ENCODE measurements around the gene COLGALT1. TPM values are rescaled to one million over a fixed set of nuclear protein-coding genes. Genes with fewer than 3 reads are reported as not detected.
A peak's percentile ranks its signal among the peaks of the same experiment; 100 is the strongest.

The COLGALT1 gene
- total and polyA plus RNA-seq, 7 experiments from 2014 or later: 13.2 to 70.6 (median 57.6) TPM

GRCh38 chr19:17529239-17530158 lies 25.9 kb upstream of the COLGALT1 start:
- ChIA-PET POLR2A (interaction anchor here (0.6 to 0.9 kb wide), 3 partner anchors 9 to 25 kb away, joined by 3 to 4 read pairs (median 3); no protein-coding TSS in a partner anchor), CTCF (interaction anchor here (0.6 to 0.9 kb wide), 4 partner anchors 18 to 33 kb away, joined by 3 to 10 read pairs (median 3); partner anchors contain the start of gene PGLS)
- H3K27ac Mint-ChIP-seq: peak overlapping the region in 2 of 9 donors; percentile 18 to 19
- Histone ChIP-seq H3K27ac (ENCODE audit: low read depth, low read length) (no peak overlapping the region), H3K36me3 (ENCODE audit: control insufficient read depth in 2 of 3, insufficient read depth in 3 of 3, low read length in 3 of 3) (no peaks in the 10 kb centered on the region), H3K27me3 (ENCODE audit: control insufficient read depth in 2 of 2, insufficient read depth in 2 of 2, low read length in 2 of 2) (no peaks in the 10 kb centered on the region), H3K4me1 (ENCODE audit: control insufficient read depth in 2 of 2, insufficient read depth in 2 of 2, low read length in 2 of 2) (peaks cover 0 to 6% of the 10 kb centered on the region in 2 donors), H3K9me3 (ENCODE audit: control insufficient read depth in 2 of 3, low read length in 3 of 3) (peaks cover 0 to 10% (median 0%) of the 10 kb centered on the region in 3 experiments), H3K4me3 (ENCODE audit: low read length) (no peak overlapping the region)
- ATAC-seq (no peak), DNase-seq (no peak)
- H3K36me3 Mint-ChIP-seq: peaks cover 0 to 3% (median 0%) of the 10 kb centered on the region in 5 donors
- peaks cover 0 to 3% (median 0%) of the 10 kb centered on the region in 5 donors for H3K27me3 Mint-ChIP-seq
- intact Hi-C loops (cut with micrococcal nuclease): no loop called here
- peaks cover 0 to 7% (median 4%) of the 10 kb centered on the region in 11 donors for H3K9me3 Mint-ChIP-seq
- H3K4me1 Mint-ChIP-seq: peaks cover 0 to 8% (median 6%) of the 10 kb centered on the region in 7 donors
- no peak overlapping the region for H3K4me3 Mint-ChIP-seq

DNA sequence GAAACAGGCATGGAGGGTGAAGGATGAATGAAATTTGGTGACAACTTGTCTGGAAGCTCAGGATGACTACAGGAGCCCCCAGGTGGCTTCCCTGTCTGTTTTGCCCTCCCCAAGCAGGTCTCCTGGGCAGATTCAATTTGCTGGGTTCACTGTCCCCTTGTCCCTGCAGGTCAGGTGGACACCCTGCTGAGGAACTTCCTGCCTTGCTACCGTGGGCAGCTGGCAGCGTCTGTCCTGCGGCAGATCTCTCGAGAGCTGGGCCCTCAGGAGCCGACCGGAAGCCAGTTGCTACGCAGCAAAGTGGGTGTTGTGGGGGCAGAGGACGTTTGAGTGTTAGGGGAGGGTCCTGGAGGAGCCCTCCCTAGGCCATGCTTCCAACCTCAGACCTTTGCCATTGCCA lies 24.9 kb upstream of the COLGALT1 start:
- H3K27ac ChIP-seq (ENCODE audit: low read depth, low read length): no peak overlapping the region
- DNase-seq: no peak
- CTCF ChIA-PET: interaction anchor here (0.7 kb wide), 1 partner anchor 19 kb away, joined by 3 read pairs; the partner anchor contains the start of gene PGLS

DNA sequence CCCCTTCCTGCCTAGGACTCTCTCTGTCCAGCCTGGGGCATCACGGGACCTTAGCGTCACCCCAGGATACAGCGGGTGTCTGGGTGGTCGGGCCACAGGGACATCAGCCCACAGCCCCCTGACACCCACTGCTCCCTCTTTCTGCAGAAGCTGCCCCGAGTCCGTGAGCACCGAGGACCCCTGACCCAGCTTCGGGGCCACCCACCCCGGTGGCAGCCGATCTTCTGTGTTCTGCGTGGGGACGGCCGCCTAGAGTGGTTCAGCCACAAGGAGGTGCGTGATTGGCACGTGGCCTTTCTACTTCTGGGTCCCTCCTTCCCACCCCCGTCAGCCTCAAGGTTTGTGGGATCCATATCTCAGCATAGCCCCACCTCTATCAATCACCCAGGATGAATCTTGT lies 23.3 kb upstream of the COLGALT1 start:
- ChIA-PET POLR2A (interaction anchor here (1.4 kb wide), 1 partner anchor 36 kb away, joined by 5 read pairs; no protein-coding TSS in a partner anchor), CTCF (no interaction called here)
- Mint-ChIP-seq H3K27me3 (peaks cover 0 to 13% (median 0%) of the 10 kb centered on the region in 5 donors), H3K36me3 (peaks cover 0 to 3% (median 0%) of the 10 kb centered on the region in 5 donors), H3K4me3 (no peak overlapping the region), H3K27ac (no peak overlapping the region), H3K9me3 (peaks cover 0 to 5% (median 4%) of the 10 kb centered on the region in 11 donors), H3K4me1 (peaks cover 0 to 5% (median 0%) of the 10 kb centered on the region in 7 donors)
- peaks cover 0 to under 1% of the 10 kb centered on the region in 2 donors for H3K4me1 ChIP-seq (ENCODE audit: control insufficient read depth in 2 of 2, insufficient read depth in 2 of 2, low read length in 2 of 2)
- no peak overlapping the region for H3K27ac ChIP-seq (ENCODE audit: low read depth, low read length)
- intact Hi-C loops (cut with micrococcal nuclease): no loop called here
- H3K4me3 ChIP-seq (ENCODE audit: low read length): no peak overlapping the region
- DNase-seq: no peak
- peaks cover 0 to 10% (median 0%) of the 10 kb centered on the region in 3 experiments for H3K9me3 ChIP-seq (ENCODE audit: control insufficient read depth in 2 of 3, low read length in 3 of 3)
- H3K27me3 ChIP-seq (ENCODE audit: control insufficient read depth in 2 of 2, insufficient read depth in 2 of 2, low read length in 2 of 2): no peaks in the 10 kb centered on the region
- H3K36me3 ChIP-seq (ENCODE audit: control insufficient read depth in 2 of 3, insufficient read depth in 3 of 3, low read length in 3 of 3): no peaks in the 10 kb centered on the region
- ATAC-seq: no peak

More for the DNA sequence above, 24.9 kb upstream of the COLGALT1 start:
- Histone ChIP-seq H3K27me3 (ENCODE audit: control insufficient read depth in 2 of 2, insufficient read depth in 2 of 2, low read length in 2 of 2) (no peaks in the 10 kb centered on the region), H3K4me1 (ENCODE audit: control insufficient read depth in 2 of 2, insufficient read depth in 2 of 2, low read length in 2 of 2) (peaks cover 0 to 6% of the 10 kb centered on the region in 2 donors), H3K36me3 (ENCODE audit: control insufficient read depth in 2 of 3, insufficient read depth in 3 of 3, low read length in 3 of 3) (no peaks in the 10 kb centered on the region), H3K9me3 (ENCODE audit: control insufficient read depth in 2 of 3, low read length in 3 of 3) (peaks cover 0 to 10% (median 0%) of the 10 kb centered on the region in 3 experiments), H3K4me3 (ENCODE audit: low read length) (no peak overlapping the region)
- Mint-ChIP-seq H3K27ac (no peak overlapping the region), H3K9me3 (peaks cover 0 to 5% (median 4%) of the 10 kb centered on the region in 11 donors), H3K27me3 (peaks cover 0 to 3% (median 0%) of the 10 kb centered on the region in 5 donors), H3K4me3 (no peak overlapping the region), H3K4me1 (peaks cover 0 to 5% (median 0%) of the 10 kb centered on the region in 7 donors), H3K36me3 (peaks cover 0 to 3% (median 0%) of the 10 kb centered on the region in 5 donors)
- intact Hi-C loops (cut with micrococcal nuclease): no loop called here
- ATAC-seq: no peak
- POLR2A ChIA-PET: no interaction called here

DNA sequence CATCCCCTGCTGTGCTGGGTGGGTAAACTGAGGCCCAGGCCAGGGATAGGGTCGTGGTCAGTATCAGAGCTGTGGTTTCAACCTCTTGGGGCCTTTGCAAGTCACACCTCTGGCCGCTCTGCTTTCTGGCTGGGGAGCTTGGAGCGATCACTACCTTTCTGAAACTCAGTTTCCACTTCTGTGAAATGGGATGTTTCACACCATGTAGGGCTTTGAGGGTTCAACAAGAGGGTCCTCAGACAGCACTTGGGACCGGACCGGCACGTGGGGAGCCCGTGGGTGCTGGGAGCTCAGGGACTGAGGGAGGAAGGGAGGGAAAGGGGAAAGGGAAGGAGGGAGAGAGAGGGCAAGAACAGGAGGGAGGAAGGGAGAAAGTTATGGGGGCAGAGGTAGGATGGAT lies 22.9 kb upstream of the COLGALT1 start:
- Histone ChIP-seq H3K27me3 (ENCODE audit: control insufficient read depth in 2 of 2, insufficient read depth in 2 of 2, low read length in 2 of 2) (no peaks in the 10 kb centered on the region), H3K4me1 (ENCODE audit: control insufficient read depth in 2 of 2, insufficient read depth in 2 of 2, low read length in 2 of 2) (no peaks in the 10 kb centered on the region), H3K36me3 (ENCODE audit: control insufficient read depth in 2 of 3, insufficient read depth in 3 of 3, low read length in 3 of 3) (no peaks in the 10 kb centered on the region), H3K27ac (ENCODE audit: low read depth, low read length) (no peak overlapping the region), H3K9me3 (ENCODE audit: control insufficient read depth in 2 of 3, low read length in 3 of 3) (peaks cover 0 to 10% (median 0%) of the 10 kb centered on the region in 3 experiments), H3K4me3 (ENCODE audit: low read length) (no peak overlapping the region)
- H3K36me3 Mint-ChIP-seq: peaks cover 0 to 3% (median 0%) of the 10 kb centered on the region in 5 donors
- H3K4me1 Mint-ChIP-seq: peaks cover 0 to 5% (median 0%) of the 10 kb centered on the region in 7 donors
- POLR2A ChIA-PET: interaction anchor here (1.4 kb wide), 1 partner anchor 37 kb away, joined by 5 read pairs; no protein-coding TSS in a partner anchor
- H3K27me3 Mint-ChIP-seq: peaks cover 0 to 17% (median 0%) of the 10 kb centered on the region in 5 donors
- H3K4me3 Mint-ChIP-seq: no peak overlapping the region
- DNase-seq (no peak), ATAC-seq (no peak)
- H3K27ac Mint-ChIP-seq: no peak overlapping the region
- peaks cover 0 to 5% (median 4%) of the 10 kb centered on the region in 11 donors for H3K9me3 Mint-ChIP-seq
- intact Hi-C loops (cut with micrococcal nuclease): no loop called here
- CTCF ChIA-PET: interaction anchor here (0.6 kb wide), 1 partner anchor 15 kb away, joined by 3 read pairs; no protein-coding TSS in a partner anchor

DNA sequence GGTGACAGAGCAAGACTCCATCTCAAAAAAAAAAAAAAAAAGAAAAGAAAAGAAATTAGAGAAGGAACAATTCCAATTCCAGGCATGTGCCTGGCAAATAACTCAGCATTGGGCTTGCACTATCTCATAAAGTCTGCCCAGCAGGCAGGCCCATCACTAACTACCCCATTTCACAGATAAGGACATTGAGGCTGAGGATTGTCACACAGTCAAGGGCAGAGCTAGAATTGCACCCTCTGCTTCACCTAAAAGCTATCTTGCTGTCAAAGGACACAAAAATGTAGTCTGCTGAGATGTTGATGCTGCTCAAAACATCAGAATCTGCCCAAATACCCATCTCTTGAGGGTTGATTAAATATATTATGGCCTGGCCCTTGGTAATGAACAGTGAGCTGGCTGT lies 20.7 kb upstream of the COLGALT1 start:
- Histone ChIP-seq H3K4me1 (ENCODE audit: control insufficient read depth in 2 of 2, insufficient read depth in 2 of 2, low read length in 2 of 2) (peaks cover 9 to 10% of the 10 kb centered on the region in 2 donors), H3K9me3 (ENCODE audit: control insufficient read depth in 2 of 3, low read length in 3 of 3) (no peaks in the 10 kb centered on the region), H3K36me3 (ENCODE audit: control insufficient read depth in 2 of 3, insufficient read depth in 3 of 3, low read length in 3 of 3) (no peaks in the 10 kb centered on the region), H3K27ac (ENCODE audit: low read depth, low read length) (no peak overlapping the region), H3K4me3 (ENCODE audit: low read length) (no peak overlapping the region), H3K27me3 (ENCODE audit: control insufficient read depth in 2 of 2, insufficient read depth in 2 of 2, low read length in 2 of 2) (no peaks in the 10 kb centered on the region)
- CTCF ChIA-PET: interaction anchor here (0.6 kb wide), 1 partner anchor 38 kb away, joined by 4 read pairs; no protein-coding TSS in a partner anchor
- DNase-seq (no peak), ATAC-seq (no peak)
- intact Hi-C loops (cut with micrococcal nuclease): loop anchor here in 1 of 2 donors (5.0 kb wide), 1 partner anchor 1668 kb away; the partner anchor contains the start of gene NR2C2AP
- Mint-ChIP-seq H3K4me1 (peaks cover 7 to 18% (median 16%) of the 10 kb centered on the region in 7 donors), H3K9me3 (peaks cover 0 to 2% (median 0%) of the 10 kb centered on the region in 11 donors), H3K4me3 (no peak overlapping the region), H3K27me3 (peaks cover 0 to 31% (median 0%) of the 10 kb centered on the region in 5 donors), H3K36me3 (no peaks in the 10 kb centered on the region), H3K27ac (no peak overlapping the region)
- POLR2A ChIA-PET: no interaction called here

- no peaks in the 10 kb centered on the region for H3K36me3 Mint-ChIP-seq
- CTCF ChIA-PET: no interaction called here
- H3K4me1 Mint-ChIP-seq: peaks cover 7 to 21% (median 16%) of the 10 kb centered on the region in 7 donors
- no peaks in the 10 kb centered on the region for H3K36me3 ChIP-seq (ENCODE audit: control insufficient read depth in 2 of 3, insufficient read depth in 3 of 3, low read length in 3 of 3)
- no peak overlapping the region for H3K27ac ChIP-seq (ENCODE audit: low read depth, low read length)
- no peak overlapping the region for H3K27ac Mint-ChIP-seq
- H3K4me3 Mint-ChIP-seq: peak overlapping the region in 1 of 10 donors; percentile 25
- no peak overlapping the region for H3K4me3 ChIP-seq (ENCODE audit: low read length)
- ATAC-seq (no peak), DNase-seq (no peak)
- POLR2A ChIA-PET: no interaction called here
- intact Hi-C loops (cut with micrococcal nuclease): loop anchor here in 1 of 2 donors (5.0 kb wide), 1 partner anchor 1665 kb away; the partner anchor contains the start of gene NR2C2AP
- peaks cover 9 to 10% of the 10 kb centered on the region in 2 donors for H3K4me1 ChIP-seq (ENCODE audit: control insufficient read depth in 2 of 2, insufficient read depth in 2 of 2, low read length in 2 of 2)
- H3K27me3 ChIP-seq (ENCODE audit: control insufficient read depth in 2 of 2, insufficient read depth in 2 of 2, low read length in 2 of 2): no peaks in the 10 kb centered on the region
- no peaks in the 10 kb centered on the region for H3K9me3 ChIP-seq (ENCODE audit: control insufficient read depth in 2 of 3, low read length in 3 of 3)
- peaks cover 0 to 2% (median 0%) of the 10 kb centered on the region in 11 donors for H3K9me3 Mint-ChIP-seq
- peaks cover 0 to 31% (median 0%) of the 10 kb centered on the region in 5 donors for H3K27me3 Mint-ChIP-seq
Measured at GRCh38 chr19:17536955-17537354, 18.5 kb upstream of the COLGALT1 start.

All from naive thymus-derived CD4-positive, alpha-beta T cell (primary cell).